ENCODE measurements around the gene MYOM3. TPM values are rescaled to one million over a fixed set of nuclear protein-coding genes. Genes with fewer than 3 reads are reported as not detected.

Gene MYOM3
- total RNA-seq, 1 experiment from 2014 or later = not detected

DNA sequence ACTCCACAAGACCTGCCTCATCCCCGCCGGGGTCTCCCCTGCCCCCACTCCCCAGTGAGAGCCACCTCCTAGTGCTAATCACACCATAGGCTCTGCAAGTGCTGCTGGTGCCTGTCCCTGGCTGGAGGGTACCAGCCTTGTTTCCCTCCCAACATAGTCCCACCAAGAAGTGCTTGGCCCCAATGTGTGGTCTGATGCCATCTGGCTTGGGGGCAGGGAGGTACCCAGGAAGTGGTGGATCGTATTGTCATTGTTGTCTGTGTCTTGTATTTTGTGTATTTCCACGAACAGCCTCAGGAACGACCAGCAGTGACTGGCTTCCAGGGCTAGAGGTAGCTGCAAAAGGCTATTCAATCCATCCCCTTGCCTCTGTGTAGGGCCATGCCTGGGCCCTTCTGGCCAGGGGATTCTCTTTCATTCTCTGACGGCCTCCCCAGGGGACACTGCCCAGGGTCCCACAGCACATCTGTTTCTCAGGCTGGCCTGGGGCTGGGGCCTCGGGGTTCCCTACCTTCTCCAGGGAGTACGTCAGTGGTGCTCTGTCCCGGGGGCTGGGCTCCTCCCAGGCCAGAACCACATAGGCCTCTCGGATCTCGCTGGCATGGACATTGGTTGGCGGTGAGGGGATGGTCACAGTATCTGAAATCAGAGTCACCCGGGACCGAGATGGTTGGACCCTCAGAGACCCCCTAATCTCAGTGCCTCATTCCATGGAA lies 22.8 kb downstream of the MYOM3 start:
- ChIA-PET POLR2A (ENCODE audit: low non-redundant PET) (no interaction called here), CTCF (no interaction called here)

DNA sequence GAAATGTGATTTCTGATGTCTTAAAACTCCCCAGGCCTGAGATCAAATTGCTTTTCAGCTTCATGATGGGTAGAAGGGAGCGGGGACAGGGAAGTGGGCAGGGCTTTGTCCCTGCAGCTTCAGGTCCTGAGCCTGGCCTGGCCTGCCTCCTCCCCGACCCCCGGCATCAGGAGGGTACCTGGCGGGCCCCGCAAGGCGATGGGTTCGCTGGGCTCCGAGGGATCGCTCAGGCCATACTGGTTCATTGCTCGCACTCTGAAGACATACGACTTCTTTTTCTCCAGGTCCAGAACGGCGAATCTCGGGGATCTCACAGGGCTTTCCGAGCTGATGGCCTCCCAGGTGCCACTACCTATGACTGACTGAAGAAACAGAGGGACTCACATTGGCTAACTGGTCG lies 25.5 kb downstream of the MYOM3 start:
- ChIA-PET POLR2A (ENCODE audit: low non-redundant PET) (no interaction called here), CTCF (interaction anchor here (0.8 kb wide), 1 partner anchor 18 kb away, joined by 3 read pairs; no protein-coding TSS in a partner anchor)
- Histone ChIP-seq H3K36me3 (ENCODE audit: insufficient read depth, low read length, poor library complexity, severe bottlenecking) (no peaks in the 10 kb centered on the region), H3K4me1 (ENCODE audit: insufficient read depth, low read length, poor library complexity, severe bottlenecking) (no peaks in the 10 kb centered on the region), H3K27ac (ENCODE audit: low read depth, low read length, poor library complexity, severe bottlenecking) (no peak overlapping the region), H3K9me3 (ENCODE audit: low read depth, low read length, poor library complexity, severe bottlenecking) (no peaks in the 10 kb centered on the region), H3K4me3 (ENCODE audit: low read depth, low read length, poor library complexity, severe bottlenecking) (no peak overlapping the region), H3K27me3 (replicated peaks; ENCODE audit: insufficient read depth, low read depth, low read length, poor library complexity) (no peaks in the 10 kb centered on the region)
- TF ChIP-seq EZH2 (IDR thresholded peaks at IDR 0.05; ENCODE audit: borderline replicate concordance, low read depth, low read length, poor library complexity, severe bottlenecking) = no peak
- TF ChIP-seq, protein P1, sequence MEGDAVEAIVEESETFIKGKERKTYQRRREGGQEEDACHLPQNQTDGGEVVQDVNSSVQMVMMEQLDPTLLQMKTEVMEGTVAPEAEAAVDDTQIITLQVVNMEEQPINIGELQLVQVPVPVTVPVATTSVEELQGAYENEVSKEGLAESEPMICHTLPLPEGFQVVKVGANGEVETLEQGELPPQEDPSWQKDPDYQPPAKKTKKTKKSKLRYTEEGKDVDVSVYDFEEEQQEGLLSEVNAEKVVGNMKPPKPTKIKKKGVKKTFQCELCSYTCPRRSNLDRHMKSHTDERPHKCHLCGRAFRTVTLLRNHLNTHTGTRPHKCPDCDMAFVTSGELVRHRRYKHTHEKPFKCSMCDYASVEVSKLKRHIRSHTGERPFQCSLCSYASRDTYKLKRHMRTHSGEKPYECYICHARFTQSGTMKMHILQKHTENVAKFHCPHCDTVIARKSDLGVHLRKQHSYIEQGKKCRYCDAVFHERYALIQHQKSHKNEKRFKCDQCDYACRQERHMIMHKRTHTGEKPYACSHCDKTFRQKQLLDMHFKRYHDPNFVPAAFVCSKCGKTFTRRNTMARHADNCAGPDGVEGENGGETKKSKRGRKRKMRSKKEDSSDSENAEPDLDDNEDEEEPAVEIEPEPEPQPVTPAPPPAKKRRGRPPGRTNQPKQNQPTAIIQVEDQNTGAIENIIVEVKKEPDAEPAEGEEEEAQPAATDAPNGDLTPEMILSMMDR (conservative IDR thresholded peaks at IDR 0.05; ENCODE audit: low read depth, low read length) = no peak
- no TSS peak for BruUV-seq (replicated peaks)
- intact Hi-C loops (cut with micrococcal nuclease; ENCODE audit: unreplicated experiment) = no loop called here
- DNase-seq (ENCODE audit: low spot score) = no peak

More for the DNA sequence above, 22.8 kb downstream of the MYOM3 start:
- H3K4me1 ChIP-seq (ENCODE audit: insufficient read depth, low read length, poor library complexity, severe bottlenecking) = no peaks in the 10 kb centered on the region
- no peak for DNase-seq (ENCODE audit: low spot score)
- no peaks in the 10 kb centered on the region for H3K9me3 ChIP-seq (ENCODE audit: low read depth, low read length, poor library complexity, severe bottlenecking)
- no peak overlapping the region for H3K27ac ChIP-seq (ENCODE audit: low read depth, low read length, poor library complexity, severe bottlenecking)
- TF ChIP-seq, protein P1 (conservative IDR thresholded peaks at IDR 0.05; ENCODE audit: low read depth, low read length) = no peak
- no peak for TF ChIP-seq EZH2 (IDR thresholded peaks at IDR 0.05; ENCODE audit: borderline replicate concordance, low read depth, low read length, poor library complexity, severe bottlenecking)
- intact Hi-C loops (cut with micrococcal nuclease; ENCODE audit: unreplicated experiment) = no loop called here
- no peaks in the 10 kb centered on the region for H3K36me3 ChIP-seq (ENCODE audit: insufficient read depth, low read length, poor library complexity, severe bottlenecking)
- no TSS peak for BruUV-seq (replicated peaks)
- no peak overlapping the region for H3K4me3 ChIP-seq (ENCODE audit: low read depth, low read length, poor library complexity, severe bottlenecking)
- no peaks in the 10 kb centered on the region for H3K27me3 ChIP-seq (replicated peaks; ENCODE audit: insufficient read depth, low read depth, low read length, poor library complexity)

DNA sequence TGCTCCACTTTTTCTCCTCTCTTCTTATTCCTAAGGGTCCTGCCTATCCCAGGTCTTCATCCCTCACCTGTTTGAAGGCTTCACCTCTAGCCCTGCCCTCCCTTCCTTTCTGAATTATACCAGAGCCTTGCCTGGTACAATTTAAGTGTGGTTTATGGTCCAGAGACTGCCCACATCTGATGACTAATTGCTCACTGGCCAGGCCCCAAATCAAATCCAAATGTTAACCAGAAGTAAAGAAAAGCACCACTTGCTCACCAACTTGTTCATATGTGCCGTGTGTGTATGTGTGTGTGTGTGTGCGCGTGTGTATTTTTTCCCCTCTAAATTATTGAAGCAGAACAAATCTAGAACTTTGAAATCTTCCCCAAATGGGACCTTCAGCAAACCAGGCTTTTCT lies 26.4 kb downstream of the MYOM3 start:
- no peak overlapping the region for H3K27ac ChIP-seq (ENCODE audit: low read depth, low read length, poor library complexity, severe bottlenecking)
- intact Hi-C loops (cut with micrococcal nuclease; ENCODE audit: unreplicated experiment) = no loop called here
- no peak for TF ChIP-seq EZH2 (IDR thresholded peaks at IDR 0.05; ENCODE audit: borderline replicate concordance, low read depth, low read length, poor library complexity, severe bottlenecking)
- TF ChIP-seq, protein P1 (conservative IDR thresholded peaks at IDR 0.05; ENCODE audit: low read depth, low read length) = no peak
- no peak for DNase-seq (ENCODE audit: low spot score)
- H3K27me3 ChIP-seq (replicated peaks; ENCODE audit: insufficient read depth, low read depth, low read length, poor library complexity) = no peaks in the 10 kb centered on the region
- no peaks in the 10 kb centered on the region for H3K9me3 ChIP-seq (ENCODE audit: low read depth, low read length, poor library complexity, severe bottlenecking)
- POLR2A ChIA-PET (ENCODE audit: low non-redundant PET) = no interaction called here
- H3K4me3 ChIP-seq (ENCODE audit: low read depth, low read length, poor library complexity, severe bottlenecking) = no peak overlapping the region
- CTCF ChIA-PET = interaction anchor here (0.8 kb wide), 1 partner anchor 17 kb away, joined by 3 read pairs; no protein-coding TSS in a partner anchor
- H3K4me1 ChIP-seq (ENCODE audit: insufficient read depth, low read length, poor library complexity, severe bottlenecking) = no peaks in the 10 kb centered on the region
- no TSS peak for BruUV-seq (replicated peaks)
- H3K36me3 ChIP-seq (ENCODE audit: insufficient read depth, low read length, poor library complexity, severe bottlenecking) = no peaks in the 10 kb centered on the region

All from A673 (cell line).